ENCODE data around the gene XPO6. TPM values are rescaled to one million over a fixed set of nuclear protein-coding genes. Genes with fewer than 3 reads are reported as not detected.

XPO6 gene
- total and polyA plus RNA-seq, 12 donors: 61.1 to 194 (median 95.8) TPM

DNA sequence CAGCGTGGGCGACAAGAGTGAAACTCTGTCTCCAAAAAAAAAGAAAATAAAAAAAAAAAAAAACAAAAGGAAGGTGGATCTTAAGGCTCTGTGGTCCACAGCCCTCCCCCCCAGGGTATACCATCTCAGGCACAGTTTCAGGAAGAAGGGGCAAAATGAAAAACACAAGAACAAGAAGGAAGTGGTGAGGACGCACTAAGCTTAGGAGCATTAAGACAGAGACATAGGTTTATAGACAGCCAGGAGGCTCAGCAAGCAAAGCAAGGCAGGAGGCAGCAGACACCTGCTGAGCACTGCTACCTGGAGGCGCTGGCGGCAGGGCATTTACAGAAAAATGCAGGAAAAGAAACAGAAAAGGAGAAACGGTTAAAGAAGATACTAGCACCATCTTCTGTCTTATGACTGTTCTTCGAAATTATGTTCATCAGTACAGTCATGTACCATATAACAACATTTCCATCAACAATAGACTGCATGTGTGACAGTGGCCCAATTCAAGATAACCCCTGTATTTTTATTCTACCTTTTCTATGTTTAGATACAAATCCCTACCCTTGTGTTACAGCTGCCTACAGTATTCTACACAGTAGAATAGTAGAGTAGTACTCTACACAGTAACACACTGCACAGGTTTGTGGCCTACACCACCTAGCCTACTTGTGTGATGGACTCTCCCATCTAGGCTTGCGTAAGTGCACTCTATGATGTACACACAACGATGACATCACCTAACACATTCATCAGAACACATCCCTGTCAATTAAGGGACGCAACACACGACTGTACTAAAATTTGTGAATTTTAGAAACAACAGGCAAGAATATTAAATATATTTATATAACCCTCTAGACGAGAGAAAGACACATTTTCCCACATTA, 62.5 kb downstream of the XPO6 start:
- no peak for TF ChIP-seq POLR2A (IDR thresholded peaks at IDR 0.05)
- no peak overlapping the region for H3K27ac ChIP-seq
- DNase-seq: no peak
- 90 to 92% (median 91%) methylated on average over 12 of the region's 12 CpGs for WGBS, 4 donors
- no peaks in the 10 kb centered on the region for H3K4me1 ChIP-seq (replicated peaks in 1 of 2)
- H3K27me3 ChIP-seq: no peaks in the 10 kb centered on the region
- no peaks in the 10 kb centered on the region for H3K9me3 ChIP-seq (replicated peaks in 1 of 3)
- H3K36me3 ChIP-seq (replicated peaks in 1 of 2): peaks cover 0 to 25% of the 10 kb centered on the region in 2 donors
- intact Hi-C loops (cut with DNase I): no loop called here
- no peak overlapping the region for H3K4me3 ChIP-seq

- Histone ChIP-seq H3K4me3 (no peak overlapping the region), H3K9me3 (replicated peaks in 1 of 3) (no peaks in the 10 kb centered on the region), H3K27ac (no peak overlapping the region), H3K4me1 (replicated peaks in 1 of 2) (no peaks in the 10 kb centered on the region), H3K27me3 (no peaks in the 10 kb centered on the region), H3K36me3 (replicated peaks in 1 of 2) (peaks cover 0 to 9% of the 10 kb centered on the region in 2 donors)
- DNase-seq: no peak
- TF ChIP-seq CTCF (IDR thresholded peaks at IDR 0.05) (no peak), POLR2A (IDR thresholded peaks at IDR 0.05) (no peak)
- 88 to 94% (median 91%) methylated on average over 3 of the region's 3 CpGs for WGBS, 4 donors
- intact Hi-C loops (cut with DNase I): no loop called here
These were observed 65.2 kb downstream of the XPO6 start for GRCh38 chr16:28146536-28146935.

DNA sequence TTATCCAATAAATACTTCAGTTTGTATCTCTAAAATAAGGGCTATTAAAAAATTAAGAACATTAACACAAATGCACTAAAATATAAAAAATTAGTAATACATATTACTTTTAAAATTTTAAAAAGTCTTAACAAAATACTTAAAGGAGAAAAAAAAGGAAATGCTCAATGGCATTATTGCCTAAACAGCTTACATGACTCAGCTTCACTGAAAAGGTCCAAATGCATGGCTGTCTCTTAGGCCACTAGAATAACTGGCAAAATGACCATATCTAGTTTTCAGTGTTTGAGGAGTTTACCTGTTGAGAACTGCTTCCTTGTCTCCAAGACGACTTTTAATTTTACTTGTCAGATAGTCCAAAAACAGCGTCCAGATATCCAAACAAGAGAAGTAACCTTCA, 66.0 kb downstream of the XPO6 start:
- intact Hi-C loops (cut with DNase I): no loop called here
- Histone ChIP-seq H3K27ac (no peak overlapping the region), H3K4me1 (replicated peaks in 1 of 2) (no peaks in the 10 kb centered on the region), H3K27me3 (no peaks in the 10 kb centered on the region), H3K9me3 (replicated peaks in 1 of 3) (no peaks in the 10 kb centered on the region), H3K36me3 (replicated peaks in 1 of 2) (peaks cover 0 to 4% of the 10 kb centered on the region in 2 donors), H3K4me3 (no peak overlapping the region)
- TF ChIP-seq CTCF (IDR thresholded peaks at IDR 0.05): no peak
- TF ChIP-seq POLR2A (IDR thresholded peaks at IDR 0.05): no peak
- DNase-seq: no peak
- 95 to 100% (median 98%) methylated on average over 2 of the region's 2 CpGs for WGBS, 4 donors

DNA sequence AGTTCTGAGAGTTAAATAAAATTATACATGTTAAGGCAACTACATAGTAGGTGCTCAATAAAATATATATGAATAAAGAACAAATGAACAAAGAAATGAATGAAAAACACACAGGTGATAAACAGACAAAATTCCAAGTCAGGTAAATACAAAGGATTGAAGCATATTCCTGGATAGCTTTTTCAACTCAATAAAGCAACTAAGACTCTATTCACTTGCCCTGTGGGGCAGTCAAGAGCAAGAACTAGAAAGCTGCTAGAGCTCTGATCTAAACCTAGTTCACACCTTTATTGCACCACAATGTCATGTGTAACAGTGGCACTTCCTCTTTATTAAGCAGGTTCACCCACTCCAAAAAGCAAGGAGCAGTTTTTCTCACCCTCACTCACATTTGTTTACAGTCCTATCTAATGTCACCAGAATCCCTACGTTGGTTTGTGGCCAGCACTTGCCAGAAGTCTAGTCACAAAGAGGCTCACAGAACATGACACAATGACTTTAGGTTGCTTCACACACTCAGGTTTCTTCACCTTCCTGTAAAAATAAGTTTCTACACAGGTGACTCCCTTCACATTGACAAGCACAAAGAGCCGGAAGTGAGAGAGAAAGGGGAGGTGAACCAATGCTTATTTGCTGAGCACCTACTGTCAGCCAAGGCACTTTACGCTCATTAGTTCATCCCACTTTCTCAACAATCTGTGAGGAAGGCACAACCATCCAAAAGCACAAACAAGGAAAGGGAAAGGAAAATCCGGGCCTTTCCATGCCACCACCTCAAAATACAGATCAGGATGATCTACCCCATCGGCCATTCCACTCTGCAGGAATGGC, 70.8 kb downstream of the XPO6 start:
- Histone ChIP-seq H3K36me3 (replicated peaks in 1 of 2) (peaks cover 0 to 4% of the 10 kb centered on the region in 2 donors), H3K4me1 (replicated peaks in 1 of 2) (no peaks in the 10 kb centered on the region), H3K9me3 (replicated peaks in 1 of 3) (no peaks in the 10 kb centered on the region), H3K4me3 (no peak overlapping the region), H3K27me3 (no peaks in the 10 kb centered on the region), H3K27ac (peak overlapping the region in 1 of 5 donors; percentile 54)
- intact Hi-C loops (cut with DNase I): no loop called here
- DNase-seq: peak in 1 of 7 donors; percentile 13
- no peak for TF ChIP-seq POLR2A (IDR thresholded peaks at IDR 0.05)
- TF ChIP-seq CTCF (IDR thresholded peaks at IDR 0.05): no peak
- WGBS, 4 donors: 71 to 88% (median 82%) methylated on average over 5 of the region's 5 CpGs
